Measurements from ENCODE around the gene NAA10. TPM values are rescaled to one million over a fixed set of nuclear protein-coding genes. Genes with fewer than 3 reads are reported as not detected.
A peak's percentile ranks its signal among the peaks of the same experiment; 100 is the strongest.

Gene NAA10
- total RNA-seq, 1 donor from 2014 or later: 69.2 TPM

GRCh38 chrX:153938226-153938786 is 3.5 kb upstream of the NAA10 start:
- ATAC-seq (no peak), DNase-seq (no peak)
- no peaks in the 10 kb centered on the region for H3K36me3 ChIP-seq
- H3K27me3 ChIP-seq (ENCODE audit: low read depth): no peaks in the 10 kb centered on the region
- no peak overlapping the region for H3K4me3 ChIP-seq
- H3K9me3 ChIP-seq: no peaks in the 10 kb centered on the region
- intact Hi-C loops (cut with DNase I): no loop called here
- no peak overlapping the region for H3K27ac ChIP-seq
- peaks cover 9% of the 10 kb centered on the region for H3K4me1 ChIP-seq
- TF ChIP-seq CTCF (IDR thresholded peaks at IDR 0.05): no peak

- intact Hi-C loops (cut with DNase I): no loop called here
- no peak overlapping the region for H3K27ac ChIP-seq
- no peaks in the 10 kb centered on the region for H3K9me3 ChIP-seq
- DNase-seq: no peak
- no peak overlapping the region for H3K4me3 ChIP-seq
- ATAC-seq: no peak
- no peak for TF ChIP-seq CTCF (IDR thresholded peaks at IDR 0.05)
- H3K4me1 ChIP-seq: peaks cover 11% of the 10 kb centered on the region
- H3K27me3 ChIP-seq (ENCODE audit: low read depth): no peaks in the 10 kb centered on the region
- H3K36me3 ChIP-seq: peaks cover 10% of the 10 kb centered on the region
These were observed 2.2 kb upstream of the NAA10 start for GRCh38 chrX:153937056-153937455.

GRCh38 chrX:153935326-153935851 is 552 bp upstream of the NAA10 start:
- TF ChIP-seq CTCF (IDR thresholded peaks at IDR 0.05): no peak
- Histone ChIP-seq H3K36me3 (peaks cover 26% of the 10 kb centered on the region), H3K4me3 (peak overlapping the region; percentile 71), H3K27me3 (ENCODE audit: low read depth) (no peaks in the 10 kb centered on the region), H3K9me3 (no peaks in the 10 kb centered on the region), H3K27ac (no peak overlapping the region), H3K4me1 (peaks cover 11% of the 10 kb centered on the region)
- intact Hi-C loops (cut with DNase I): no loop called here
- ATAC-seq (peak; percentile 19 to 31), DNase-seq (no peak)

GRCh38 chrX:153934148-153934761 is 582 bp downstream of the NAA10 start:
- DNase-seq (no peak), ATAC-seq (peak; percentile 5 to 18)
- intact Hi-C loops (cut with DNase I): no loop called here
- H3K36me3 ChIP-seq: peaks cover 34% of the 10 kb centered on the region
- H3K4me3 ChIP-seq: peak overlapping the region; percentile 71
- peaks cover 15% of the 10 kb centered on the region for H3K4me1 ChIP-seq
- H3K27ac ChIP-seq: peak overlapping the region; percentile 60
- H3K27me3 ChIP-seq (ENCODE audit: low read depth): no peaks in the 10 kb centered on the region
- TF ChIP-seq CTCF (IDR thresholded peaks at IDR 0.05): no peak
- no peaks in the 10 kb centered on the region for H3K9me3 ChIP-seq

GRCh38 chrX:153933748-153934147 is 1.1 kb downstream of the NAA10 start:
- Histone ChIP-seq H3K36me3 (peaks cover 34% of the 10 kb centered on the region), H3K27me3 (ENCODE audit: low read depth) (no peaks in the 10 kb centered on the region), H3K4me1 (peaks cover 20% of the 10 kb centered on the region), H3K9me3 (no peaks in the 10 kb centered on the region), H3K4me3 (peak overlapping the region; percentile 71), H3K27ac (peak overlapping the region; percentile 60)
- intact Hi-C loops (cut with DNase I): no loop called here
- ATAC-seq (no peak), DNase-seq (no peak)
- TF ChIP-seq CTCF (IDR thresholded peaks at IDR 0.05): no peak

Data from lower lobe of right lung (tissue), 2 donors.